GM12891 (cell line): ENCODE results near the gene PEX7.

Source experiments
- POLR2A ChIP-seq: IDR thresholded peaks from 2 replicates; pipeline ENCODE4 v1.6.1; 2011; ENCODE audit warnings: low read depth, low read length, control low read depth
- POLR2AphosphoS5 ChIP-seq: IDR thresholded peaks from 2 replicates; pipeline ENCODE4 v1.6.1; 2011; ENCODE audit warnings: low read depth, low read length, control low read depth
- POU2F2 ChIP-seq: IDR thresholded peaks from 2 replicates; pipeline ENCODE4 v1.6.1; 2011; ENCODE audit warnings: low read depth, mild to moderate bottlenecking, control low read depth, low read length, moderate library complexity
- SPI1 ChIP-seq: IDR thresholded peaks from 2 replicates; pipeline ENCODE4 v1.6.1; 2011; ENCODE audit warnings: low read depth, low read length, control low read depth
- TAF1 ChIP-seq: IDR thresholded peaks from 2 replicates; pipeline ENCODE4 v1.6.1; 2011; ENCODE audit warnings: low read depth, low read length, control low read depth

DNA sequence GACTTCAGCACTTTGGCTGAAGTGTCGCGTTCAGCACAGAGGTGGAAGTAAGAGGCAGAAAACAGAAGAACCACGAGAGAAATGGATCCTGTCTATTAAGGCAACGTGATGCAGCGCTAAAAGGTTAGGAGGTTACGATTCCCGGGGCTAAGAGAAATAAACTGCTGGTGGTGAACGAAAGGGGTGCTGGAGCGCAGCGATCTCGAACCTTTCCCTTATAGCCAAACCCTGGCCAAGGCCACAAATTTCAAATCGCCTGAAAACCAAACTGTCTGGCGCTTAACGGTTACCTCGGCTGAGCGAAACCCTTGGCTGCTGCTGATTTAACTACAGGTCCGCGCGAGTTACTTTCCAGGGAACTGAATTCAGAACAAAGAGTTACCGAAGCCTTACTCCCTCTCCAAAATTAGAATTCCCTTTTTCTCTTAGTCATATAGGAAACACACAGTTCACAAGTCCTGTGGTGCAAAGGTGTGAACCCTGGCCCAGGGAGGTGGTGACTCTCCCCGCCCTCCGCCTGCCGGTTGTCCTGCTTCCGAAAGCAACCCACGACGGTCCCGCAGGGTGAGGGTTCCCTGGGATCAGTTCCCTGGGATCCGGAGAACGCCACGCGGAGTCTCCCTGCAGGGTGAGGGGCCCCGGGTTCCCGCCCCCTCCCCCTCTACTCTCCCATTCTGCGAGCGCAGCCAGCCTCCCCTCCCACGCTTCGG, 98.4 kb downstream of the PEX7 start:
- TF ChIP-seq POLR2AphosphoS5 (no peak), TAF1 (no peak), POLR2A (no peak), SPI1 (no peak), POU2F2 (no peak)
